Fibroblast of the aortic adventitia (primary cell): ENCODE results near the gene HEXIM1. TPM values are rescaled to one million over a fixed set of nuclear protein-coding genes. Genes with fewer than 3 reads are reported as not detected.

Experiments
- DNase-seq: peaks from one replicate; pipeline ENCODE4 v3.0.0-alpha.2; 2010; ENCODE audit warnings: low read depth
- H3K4me3 ChIP-seq: 2 replicates; pipeline ENCODE4 v1.5.1; 2011; ENCODE audit warnings: low read depth, mild to moderate bottlenecking, control low read depth, low read length, moderate library complexity
- CTCF ChIP-seq: IDR thresholded peaks from 2 replicates; pipeline ENCODE4 v1.5.1; 2011; ENCODE audit warnings: mild to moderate bottlenecking, low read length, control low read depth, inconsistent platforms; ENCODE audit not compliant: insufficient read depth
- total RNA-seq: library from RNA; depleted of rRNA; stranded (reverse); fragments of >200 nt; gene quantifications from 2 replicates; pipeline ENCODE4 v1.2.3, GENCODE V29; 2012; ENCODE audit warnings: low replicate concordance

Gene HEXIM1
- total RNA-seq, 1 donor, result 10.0 TPM

DNA sequence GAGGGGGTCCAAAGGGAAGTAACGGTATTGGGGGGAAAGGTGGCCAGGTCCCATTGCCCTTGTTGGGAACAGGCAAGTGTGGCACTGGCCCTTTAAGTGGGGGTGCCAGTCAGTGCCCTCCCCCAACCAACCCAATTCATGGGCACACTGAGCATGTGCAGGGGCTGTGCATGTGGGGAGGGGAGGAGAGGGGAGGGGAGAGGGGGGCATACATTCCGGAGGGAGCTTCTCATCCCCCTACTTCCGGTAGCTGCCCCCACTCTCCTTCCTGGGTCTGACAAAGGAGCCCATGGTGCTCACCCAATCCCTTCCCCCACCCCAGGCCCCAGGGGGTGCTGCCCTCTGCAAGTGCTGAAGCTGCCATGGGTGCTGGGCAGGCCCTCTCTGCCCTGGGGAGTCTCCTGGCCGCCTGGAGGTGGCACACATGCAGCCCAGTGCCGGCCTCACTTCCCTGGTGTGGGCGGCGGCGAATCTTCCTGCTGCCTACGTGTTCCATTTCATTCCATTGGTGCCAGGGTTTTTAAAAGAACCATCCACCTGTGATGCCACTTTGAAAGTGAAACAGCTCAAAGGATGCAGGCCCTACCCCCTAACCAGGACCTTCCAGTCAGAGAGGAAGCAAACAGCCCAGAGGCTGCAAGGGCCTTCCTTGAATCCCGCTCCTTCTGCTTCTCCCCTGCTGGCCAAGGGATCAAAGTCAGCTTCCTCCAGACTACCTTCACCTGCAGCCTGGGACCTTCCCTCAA lies 24.4 kb downstream of the HEXIM1 start:
- peak; percentile 49 for DNase-seq
- TF ChIP-seq CTCF, result no peak
- H3K4me3 ChIP-seq, result peak overlapping the region; percentile 55

DNA sequence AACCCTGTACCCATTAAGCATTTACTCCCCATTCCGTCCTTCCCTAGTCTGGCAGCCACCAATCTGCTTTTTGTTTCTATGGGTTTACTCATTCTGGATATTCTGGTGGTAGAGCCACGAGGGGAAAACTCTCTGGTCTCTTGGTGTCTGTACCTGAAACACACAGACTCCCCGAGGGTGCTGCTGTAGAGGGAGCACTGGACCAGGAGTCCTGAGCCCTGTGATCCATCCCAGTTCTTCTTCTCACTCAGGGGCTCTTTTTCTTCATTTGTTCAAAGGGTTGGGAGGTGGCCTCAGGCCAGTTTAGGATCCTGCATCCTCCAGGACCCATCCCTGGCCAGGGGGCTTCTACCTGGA lies 27.5 kb downstream of the HEXIM1 start:
- H3K4me3 ChIP-seq, result no peak overlapping the region
- TF ChIP-seq CTCF, result no peak
- DNase-seq, result no peak

- TF ChIP-seq CTCF, result no peak
- DNase-seq, result no peak
- no peak overlapping the region for H3K4me3 ChIP-seq
Measured at GRCh38 chr17:45177563-45177962, 29.3 kb downstream of the HEXIM1 start.

DNA sequence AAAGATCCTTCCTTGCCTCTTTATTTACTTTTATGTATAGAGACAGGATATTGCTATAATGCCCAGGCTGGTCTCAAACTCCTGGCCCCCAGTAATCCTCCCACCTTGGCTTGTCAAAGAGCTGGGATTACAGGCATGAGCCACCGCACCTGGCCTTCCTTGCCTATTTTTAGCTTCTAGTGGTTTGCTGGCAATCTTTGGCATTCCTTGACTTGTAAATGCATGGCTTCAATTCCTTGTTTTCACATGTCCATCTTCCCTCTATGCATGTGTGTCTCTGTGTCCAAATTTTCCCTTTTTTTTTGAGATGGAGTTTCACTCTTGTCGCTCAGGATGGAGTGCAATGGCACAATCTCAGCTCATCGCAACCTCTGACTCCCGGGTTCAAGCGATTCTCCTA lies 35.9 kb downstream of the HEXIM1 start:
- DNase-seq, result no peak
- no peak overlapping the region for H3K4me3 ChIP-seq
- no peak for TF ChIP-seq CTCF

DNA sequence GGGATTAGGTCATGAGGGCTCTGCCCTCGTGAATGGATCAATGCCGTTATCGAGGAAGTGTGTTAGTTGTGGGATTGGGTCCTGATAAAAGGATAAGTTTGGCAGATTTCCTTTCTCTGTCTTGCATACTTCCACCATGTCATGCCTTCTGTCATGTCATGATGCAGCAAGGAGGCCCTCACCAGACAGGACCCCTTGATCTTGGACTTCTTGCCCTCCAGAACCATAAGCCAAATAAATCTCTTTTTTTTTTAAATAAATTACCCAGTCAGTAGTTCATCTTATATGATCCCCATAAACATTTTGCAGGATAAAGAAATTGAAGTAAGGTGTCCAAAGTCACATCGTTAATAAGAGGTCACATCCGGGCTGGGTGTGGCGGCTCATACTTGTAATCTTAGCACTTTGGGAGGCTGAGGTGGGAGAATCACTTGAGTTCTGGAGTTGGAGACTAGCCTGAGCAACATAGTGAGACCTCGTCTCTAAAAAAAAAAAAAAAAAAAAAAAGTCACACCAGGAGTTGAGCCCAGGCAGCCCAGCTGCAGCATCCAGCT lies 38.6 kb downstream of the HEXIM1 start:
- no peak for TF ChIP-seq CTCF
- DNase-seq, result no peak
- H3K4me3 ChIP-seq, result no peak overlapping the region

DNA sequence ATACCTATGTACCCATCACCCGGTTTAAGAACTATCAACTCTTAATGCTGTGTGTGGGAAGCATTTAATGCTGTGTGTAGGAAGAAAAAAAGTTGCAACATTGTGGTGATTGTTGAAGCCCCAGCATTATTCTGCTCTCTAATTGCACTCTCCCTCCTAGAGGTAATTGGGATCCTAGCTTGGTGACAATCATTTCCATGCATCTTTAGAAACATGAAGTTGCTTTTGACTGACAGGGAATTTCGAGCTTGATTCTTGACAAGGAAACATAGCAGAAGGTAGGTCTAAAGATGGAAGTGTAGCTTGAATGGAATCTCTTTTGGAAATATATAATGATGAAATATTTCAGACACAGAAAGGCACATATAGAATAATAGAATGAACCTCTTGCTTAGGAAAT lies 40.7 kb downstream of the HEXIM1 start:
- no peak for TF ChIP-seq CTCF
- no peak for DNase-seq
- H3K4me3 ChIP-seq, result no peak overlapping the region
